Fibroblast of pulmonary artery (primary cell): Measurements from ENCODE around the gene CPT1C.

Experiments used
- DNase-seq: peaks from one replicate; pipeline ENCODE4 v3.0.0-alpha.2; 2010; ENCODE audit warnings: low read depth
- H3K4me3 ChIP-seq: replicated peaks from 2 replicates; pipeline ENCODE4 v1.5.1; 2011; ENCODE audit warnings: low read depth, mild to moderate bottlenecking, control low read depth, low read length, moderate library complexity
- TF ChIP-seq, protein P1 (sequence below): IDR thresholded peaks from 2 replicates; pipeline ENCODE4 v1.5.1; 2011; ENCODE audit warnings: mild to moderate bottlenecking, control low read depth, low read length, inconsistent platforms; ENCODE audit errors: missing control alignments

Gene CPT1C

GRCh38 chr19:49678985-49679770 is 11.7 kb upstream of the CPT1C start:
- H3K4me3 ChIP-seq: no peak overlapping the region
- DNase-seq: no peak
- TF ChIP-seq, protein P1, sequence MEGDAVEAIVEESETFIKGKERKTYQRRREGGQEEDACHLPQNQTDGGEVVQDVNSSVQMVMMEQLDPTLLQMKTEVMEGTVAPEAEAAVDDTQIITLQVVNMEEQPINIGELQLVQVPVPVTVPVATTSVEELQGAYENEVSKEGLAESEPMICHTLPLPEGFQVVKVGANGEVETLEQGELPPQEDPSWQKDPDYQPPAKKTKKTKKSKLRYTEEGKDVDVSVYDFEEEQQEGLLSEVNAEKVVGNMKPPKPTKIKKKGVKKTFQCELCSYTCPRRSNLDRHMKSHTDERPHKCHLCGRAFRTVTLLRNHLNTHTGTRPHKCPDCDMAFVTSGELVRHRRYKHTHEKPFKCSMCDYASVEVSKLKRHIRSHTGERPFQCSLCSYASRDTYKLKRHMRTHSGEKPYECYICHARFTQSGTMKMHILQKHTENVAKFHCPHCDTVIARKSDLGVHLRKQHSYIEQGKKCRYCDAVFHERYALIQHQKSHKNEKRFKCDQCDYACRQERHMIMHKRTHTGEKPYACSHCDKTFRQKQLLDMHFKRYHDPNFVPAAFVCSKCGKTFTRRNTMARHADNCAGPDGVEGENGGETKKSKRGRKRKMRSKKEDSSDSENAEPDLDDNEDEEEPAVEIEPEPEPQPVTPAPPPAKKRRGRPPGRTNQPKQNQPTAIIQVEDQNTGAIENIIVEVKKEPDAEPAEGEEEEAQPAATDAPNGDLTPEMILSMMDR: no peak

DNA sequence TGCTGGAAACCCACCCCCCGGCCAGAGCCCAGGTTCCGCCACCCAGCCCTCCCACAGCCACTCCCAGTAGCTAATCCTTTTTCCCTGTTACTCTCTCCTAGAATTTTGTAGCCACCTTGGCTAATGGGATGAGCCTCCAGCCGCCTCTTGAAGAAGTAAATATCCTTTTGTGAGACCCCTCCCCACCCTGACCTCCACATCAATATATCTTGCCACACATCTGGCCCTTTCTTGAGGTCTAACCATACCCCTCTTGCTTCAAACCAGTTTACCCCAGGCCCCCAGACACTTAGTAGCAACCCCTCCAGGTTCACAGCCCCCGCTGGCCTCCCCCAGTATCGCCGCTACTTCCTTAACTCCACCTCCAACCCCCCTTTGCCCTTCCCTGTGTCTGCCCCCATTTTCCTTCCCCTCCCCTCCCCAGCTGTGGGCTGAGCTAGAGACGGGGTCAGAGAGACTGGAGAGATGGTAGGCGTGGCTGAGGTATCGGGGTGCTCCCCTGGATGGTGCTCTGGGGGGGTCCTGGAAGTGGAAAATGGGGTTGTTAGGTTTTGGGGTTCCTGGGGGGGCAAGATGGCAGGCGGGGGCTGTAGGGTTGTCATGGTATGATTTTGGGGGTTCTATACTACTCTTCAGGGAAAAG is 11.0 kb upstream of the CPT1C start:
- no peak for DNase-seq
- TF ChIP-seq, protein P1: no peak
- no peak overlapping the region for H3K4me3 ChIP-seq

DNA sequence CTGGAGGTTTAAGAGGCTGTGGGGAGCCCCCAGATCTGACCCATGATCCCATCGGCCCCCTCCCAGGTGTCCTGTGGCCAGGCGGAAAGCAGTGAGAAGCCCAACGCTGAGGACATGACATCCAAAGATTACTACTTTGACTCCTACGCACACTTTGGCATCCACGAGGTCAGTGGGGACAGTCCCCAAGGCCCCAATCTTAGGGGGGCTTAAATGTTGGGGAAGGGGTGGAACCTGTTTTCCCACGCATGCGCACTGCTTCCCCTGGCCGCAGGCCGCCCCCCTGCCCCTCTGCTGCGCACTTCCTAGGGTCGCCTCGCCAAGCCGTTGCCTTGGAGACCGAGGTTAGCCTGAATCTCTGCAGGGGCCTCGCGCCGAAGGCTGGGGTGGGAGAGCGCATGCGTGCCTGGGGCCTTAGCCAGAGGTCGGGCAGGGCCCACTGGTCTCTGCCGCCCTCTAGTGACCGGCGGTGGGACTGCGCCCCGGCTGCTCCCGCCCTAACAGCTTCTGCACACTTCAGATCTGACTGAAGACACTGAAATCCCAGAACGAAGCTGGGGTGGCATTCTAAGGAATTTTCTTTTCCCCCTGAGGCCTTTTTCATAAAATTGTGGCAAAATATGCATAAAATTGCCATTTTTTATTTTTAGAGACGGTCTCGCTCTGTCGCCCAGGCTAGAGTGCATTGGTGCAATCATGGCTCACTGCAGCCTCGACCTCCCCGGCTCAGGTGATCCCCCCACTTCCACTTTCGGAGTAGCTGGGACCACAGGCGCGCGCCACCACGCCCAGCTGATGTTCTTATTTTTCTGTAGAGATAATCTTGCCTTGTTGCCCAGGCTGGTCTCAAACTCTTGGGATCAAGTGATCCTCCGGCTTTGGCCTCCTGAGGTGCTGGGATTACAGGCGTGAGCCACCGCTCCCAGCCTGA is 10.2 kb upstream of the CPT1C start:
- peak; percentile 88 for DNase-seq
- H3K4me3 ChIP-seq: no peak overlapping the region
- TF ChIP-seq, protein P1: peak; percentile 96

DNA sequence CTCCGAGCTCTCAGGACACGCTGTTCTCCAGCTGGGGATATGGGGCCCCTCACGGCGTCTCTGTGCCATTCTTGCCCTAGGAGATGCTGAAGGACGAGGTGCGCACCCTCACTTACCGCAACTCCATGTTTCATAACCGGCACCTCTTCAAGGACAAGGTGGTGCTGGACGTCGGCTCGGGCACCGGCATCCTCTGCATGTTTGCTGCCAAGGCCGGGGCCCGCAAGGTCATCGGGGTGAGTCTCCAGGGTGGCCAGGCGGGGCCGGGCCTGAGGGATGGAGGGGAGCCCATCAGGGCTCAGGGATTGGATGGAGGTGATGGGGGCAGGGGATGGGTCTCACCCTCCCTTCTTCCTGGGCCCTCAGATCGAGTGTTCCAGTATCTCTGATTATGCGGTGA is 9.1 kb upstream of the CPT1C start:
- no peak for DNase-seq
- TF ChIP-seq, protein P1: no peak
- H3K4me3 ChIP-seq: no peak overlapping the region

GRCh38 chr19:49682274-49682673 is 8.6 kb upstream of the CPT1C start:
- no peak for DNase-seq
- TF ChIP-seq, protein P1: no peak
- no peak overlapping the region for H3K4me3 ChIP-seq

GRCh38 chr19:49683814-49684250 is 7.1 kb upstream of the CPT1C start:
- DNase-seq: no peak
- H3K4me3 ChIP-seq: no peak overlapping the region
- TF ChIP-seq, protein P1: no peak
